HepG2 (cell line): Measurements from ENCODE around the gene HOXA6. TPM values are rescaled to one million over a fixed set of nuclear protein-coding genes. Genes with fewer than 3 reads are reported as not detected.

ENCODE experiments used
- IKZF4 ChIP-seq: sonication (generic); formaldehyde crosslinking; IDR thresholded peaks from 2 replicates; pipeline ENCODE4 v1.5.1; 2020; ENCODE audit warnings: borderline replicate concordance, mild to moderate bottlenecking, low read depth, missing genetic modification reagents; ENCODE audit errors: not compliant biosample characterization
- SCMH1 ChIP-seq: sonication (generic); formaldehyde crosslinking; IDR thresholded peaks from 2 replicates; pipeline ENCODE4 v1.9.0; 2021; ENCODE audit warnings: missing genetic modification reagents, mild to moderate bottlenecking, borderline replicate concordance
- SOX5 ChIP-seq: IDR thresholded peaks from 2 replicates; pipeline ENCODE4 v1.6.1; 2016; ENCODE audit warnings: borderline replicate concordance
- ZKSCAN1 ChIP-seq: fragments of 150-350 bp; IDR thresholded peaks from 2 replicates; pipeline ENCODE4 v1.6.1; 2014; ENCODE audit warnings: low read length
- ZNF430 ChIP-seq: sonication (generic); formaldehyde crosslinking; IDR thresholded peaks from 2 replicates; pipeline ENCODE4 v1.9.0; 2021; ENCODE audit warnings: mild to moderate bottlenecking, missing genetic modification reagents
- ZNF441 ChIP-seq: sonication (generic); formaldehyde crosslinking; IDR thresholded peaks from 2 replicates; pipeline ENCODE4 v1.7.0; 2021; ENCODE audit warnings: missing genetic modification reagents, borderline replicate concordance
- ZNF616 ChIP-seq: sonication (generic); formaldehyde crosslinking; IDR thresholded peaks from 2 replicates; pipeline ENCODE4 v1.5.0; 2020; ENCODE audit warnings: low read depth, mild to moderate bottlenecking, missing genetic modification reagents
- ZNF839 ChIP-seq: sonication (generic); formaldehyde crosslinking; IDR thresholded peaks from 2 replicates; pipeline ENCODE4 v1.4.0; 2020; ENCODE audit warnings: missing genetic modification reagents, mild to moderate bottlenecking, borderline replicate concordance
- polyA plus RNA-seq, 8 experiments: library from polyadenylated mRNA; depleted of rRNA in 3 of 8; stranded (reverse) in 7 of 8; unstranded in 1 of 8; fragments of >200 nt; fragmentation: Illumina TruSeq in 4 of 8; extraction: Trizol in 4 of 8; gene quantifications; 2 replicates each; pipeline versions ENCODE4 v1.2.1 to v1.2.3, GENCODE V29; 2011 to 2016; ENCODE audit warnings: low read depth in 4 of 8, missing spikeins in 1 of 8, mixed read lengths in 1 of 8; ENCODE audit not compliant: insufficient read depth in 1 of 8
- total RNA-seq, 5 experiments: library from RNA; depleted of rRNA; stranded (reverse); fragments of >200 nt; fragmentation: Illumina TruSeq; extraction: Trizol; gene quantifications; 2 replicates each; pipeline ENCODE4 v1.2.3, GENCODE V29; 2016; ENCODE audit warnings: low read depth in 1 of 5
- TF ChIP-seq, protein P1 (sequence below): sonication (generic); formaldehyde crosslinking; IDR thresholded peaks from 2 replicates; pipeline ENCODE4 v1.4.0; 2020; ENCODE audit warnings: mild to moderate bottlenecking, missing genetic modification reagents
- TF ChIP-seq, protein P2 (sequence below): IDR thresholded peaks from 2 replicates; pipeline ENCODE4 v1.6.1; 2018; ENCODE audit warnings: missing genetic modification reagents, mild to moderate bottlenecking, missing compliant biosample characterization
- TF ChIP-seq, protein P3 (sequence below): sonication (generic); formaldehyde crosslinking; IDR thresholded peaks from 2 replicates; pipeline ENCODE4 v1.5.0; 2020; ENCODE audit warnings: mild to moderate bottlenecking, missing genetic modification reagents, borderline replicate concordance
- TF ChIP-seq, protein P4 (sequence below): sonication (generic); formaldehyde crosslinking; IDR thresholded peaks from 2 replicates; pipeline ENCODE4 v1.4.0; 2020; ENCODE audit warnings: mild to moderate bottlenecking, missing genetic modification reagents

Gene HOXA6
- total and polyA plus RNA-seq, 2 of the 13 experiments (the other 11 are each of a cell fraction or from before 2014, with no cell fraction given) = 1.3 to 1.5 TPM

DNA sequence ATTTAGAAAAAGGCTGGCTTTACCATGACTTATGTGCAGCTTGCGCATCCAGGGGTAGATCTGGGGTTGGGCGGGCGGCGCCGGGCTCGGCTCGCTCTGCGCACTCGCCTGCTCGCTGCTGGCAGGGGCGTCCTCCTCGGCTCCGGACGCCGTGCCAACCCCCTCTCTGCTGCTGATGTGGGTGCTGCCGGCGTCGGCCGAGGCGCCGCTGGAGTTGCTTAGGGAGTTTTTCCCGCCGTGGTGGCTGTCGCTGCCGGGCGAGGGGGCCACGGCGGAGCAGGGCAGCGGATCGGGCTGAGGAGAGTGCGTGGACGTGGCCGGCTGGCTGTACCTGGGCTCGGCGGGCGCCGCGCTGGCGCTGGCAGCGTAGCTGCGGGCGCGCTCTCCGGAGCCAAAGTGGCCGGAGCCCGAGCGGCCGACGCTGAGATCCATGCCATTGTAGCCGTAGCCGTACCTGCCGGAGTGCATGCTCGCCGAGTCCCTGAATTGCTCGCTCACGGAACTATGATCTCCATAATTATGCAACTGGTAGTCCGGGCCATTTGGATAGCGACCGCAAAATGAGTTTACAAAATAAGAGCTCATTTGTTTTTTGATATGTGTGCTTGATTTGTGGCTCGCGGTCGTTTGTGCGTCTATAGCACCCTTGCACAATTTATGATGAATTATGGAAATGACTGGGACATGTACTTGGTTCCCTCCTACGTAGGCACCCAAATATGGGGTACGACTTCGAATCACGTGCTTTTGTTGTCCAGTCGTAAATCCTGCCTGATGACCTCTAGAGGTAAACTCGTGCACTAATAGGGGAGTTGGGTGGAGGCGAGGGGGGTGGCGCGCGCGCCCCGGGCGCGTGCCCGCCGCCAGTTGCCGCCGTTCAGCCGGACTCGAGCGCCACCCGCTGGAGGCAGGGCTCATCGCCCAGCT lies 4.3 kb downstream of the HOXA6 start, which contains the start of gene HOXA5 (continued):
- TF ChIP-seq, protein P1, sequence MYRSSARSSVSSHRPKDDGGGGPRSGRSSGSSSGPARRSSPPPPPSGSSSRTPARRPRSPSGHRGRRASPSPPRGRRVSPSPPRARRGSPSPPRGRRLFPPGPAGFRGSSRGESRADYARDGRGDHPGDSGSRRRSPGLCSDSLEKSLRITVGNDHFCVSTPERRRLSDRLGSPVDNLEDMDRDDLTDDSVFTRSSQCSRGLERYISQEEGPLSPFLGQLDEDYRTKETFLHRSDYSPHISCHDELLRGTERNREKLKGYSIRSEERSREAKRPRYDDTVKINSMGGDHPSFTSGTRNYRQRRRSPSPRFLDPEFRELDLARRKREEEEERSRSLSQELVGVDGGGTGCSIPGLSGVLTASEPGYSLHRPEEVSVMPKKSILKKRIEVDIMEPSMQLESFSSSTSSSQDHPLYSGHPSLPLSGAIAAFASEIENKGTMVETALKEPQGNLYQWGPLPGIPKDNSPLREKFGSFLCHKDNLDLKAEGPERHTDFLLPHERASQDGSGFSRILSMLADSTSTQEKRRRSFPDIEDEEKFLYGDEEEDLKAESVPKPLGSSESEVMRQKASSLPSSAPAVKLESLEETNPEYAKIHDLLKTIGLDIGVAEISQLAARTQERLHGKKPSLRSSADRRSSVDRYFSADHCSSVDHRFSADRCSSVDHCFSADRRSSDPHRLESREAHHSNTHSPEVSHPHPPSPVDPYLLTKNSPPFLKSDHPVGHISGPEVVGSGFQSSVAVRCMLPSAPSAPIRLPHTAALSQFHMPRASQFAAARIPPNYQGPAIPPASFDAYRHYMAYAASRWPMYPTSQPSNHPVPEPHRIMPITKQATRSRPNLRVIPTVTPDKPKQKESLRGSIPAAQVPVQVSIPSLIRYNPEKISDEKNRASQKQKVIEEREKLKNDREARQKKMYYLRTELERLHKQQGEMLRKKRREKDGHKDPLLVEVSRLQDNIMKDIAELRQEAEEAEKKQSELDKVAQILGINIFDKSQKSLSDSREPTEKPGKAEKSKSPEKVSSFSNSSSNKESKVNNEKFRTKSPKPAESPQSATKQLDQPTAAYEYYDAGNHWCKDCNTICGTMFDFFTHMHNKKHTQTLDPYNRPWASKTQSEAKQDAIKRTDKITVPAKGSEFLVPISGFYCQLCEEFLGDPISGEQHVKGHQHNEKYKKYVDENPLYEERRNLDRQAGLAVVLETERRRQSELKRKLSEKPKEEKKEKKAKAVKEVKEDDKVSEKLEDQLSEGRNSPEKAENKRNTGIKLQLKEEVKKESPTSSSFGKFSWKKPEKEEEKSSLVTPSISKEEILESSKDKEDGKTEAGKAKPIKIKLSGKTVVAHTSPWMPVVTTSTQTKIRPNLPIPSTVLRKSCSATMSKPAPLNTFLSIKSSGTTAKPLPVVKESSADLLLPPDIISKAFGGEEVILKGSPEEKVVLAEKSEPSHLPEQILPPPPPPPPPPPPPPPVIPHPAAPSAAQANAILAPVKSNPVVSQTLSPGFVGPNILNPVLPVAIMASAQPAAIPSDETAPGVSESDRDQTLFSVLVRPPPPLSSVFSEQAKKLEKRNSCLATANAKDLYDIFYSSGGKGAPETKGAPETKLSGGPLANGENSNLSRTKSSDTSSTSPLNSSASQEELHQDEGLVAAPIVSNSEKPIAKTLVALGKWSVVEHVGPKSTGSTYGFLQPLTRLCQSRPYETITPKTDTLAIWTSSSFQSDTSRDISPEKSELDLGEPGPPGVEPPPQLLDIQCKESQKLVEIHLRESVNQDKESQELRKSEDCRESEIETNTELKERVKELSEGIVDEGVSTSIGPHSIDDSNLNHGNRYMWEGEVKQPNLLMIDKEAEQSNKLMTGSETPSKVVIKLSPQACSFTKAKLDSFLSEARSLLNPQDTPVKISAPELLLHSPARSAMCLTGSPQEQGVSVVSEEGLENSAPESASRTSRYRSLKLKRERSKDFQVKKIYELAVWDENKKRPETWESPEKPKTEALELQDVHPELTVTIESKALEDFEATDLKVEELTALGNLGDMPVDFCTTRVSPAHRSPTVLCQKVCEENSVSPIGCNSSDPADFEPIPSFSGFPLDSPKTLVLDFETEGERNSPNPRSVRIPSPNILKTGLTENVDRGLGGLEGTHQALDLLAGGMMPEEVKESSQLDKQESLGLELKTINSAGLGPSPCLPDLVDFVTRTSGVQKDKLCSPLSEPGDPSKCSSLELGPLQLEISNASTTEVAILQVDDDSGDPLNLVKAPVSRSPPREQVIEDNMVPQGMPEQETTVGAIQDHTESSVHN (CRISPR knock-in tag) = no peak
- TF ChIP-seq SCMH1 (CRISPR knock-in tag) = no peak
- TF ChIP-seq ZNF839 (CRISPR knock-in tag) = no peak
- TF ChIP-seq, protein P2, sequence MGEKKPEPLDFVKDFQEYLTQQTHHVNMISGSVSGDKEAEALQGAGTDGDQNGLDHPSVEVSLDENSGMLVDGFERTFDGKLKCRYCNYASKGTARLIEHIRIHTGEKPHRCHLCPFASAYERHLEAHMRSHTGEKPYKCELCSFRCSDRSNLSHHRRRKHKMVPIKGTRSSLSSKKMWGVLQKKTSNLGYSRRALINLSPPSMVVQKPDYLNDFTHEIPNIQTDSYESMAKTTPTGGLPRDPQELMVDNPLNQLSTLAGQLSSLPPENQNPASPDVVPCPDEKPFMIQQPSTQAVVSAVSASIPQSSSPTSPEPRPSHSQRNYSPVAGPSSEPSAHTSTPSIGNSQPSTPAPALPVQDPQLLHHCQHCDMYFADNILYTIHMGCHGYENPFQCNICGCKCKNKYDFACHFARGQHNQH (CRISPR knock-in tag) = no peak
- TF ChIP-seq ZKSCAN1 = no peak
- TF ChIP-seq SOX5 (CRISPR knock-in tag) = no peak
- no peak for TF ChIP-seq ZNF616 (CRISPR knock-in tag)
- TF ChIP-seq, protein P3, sequence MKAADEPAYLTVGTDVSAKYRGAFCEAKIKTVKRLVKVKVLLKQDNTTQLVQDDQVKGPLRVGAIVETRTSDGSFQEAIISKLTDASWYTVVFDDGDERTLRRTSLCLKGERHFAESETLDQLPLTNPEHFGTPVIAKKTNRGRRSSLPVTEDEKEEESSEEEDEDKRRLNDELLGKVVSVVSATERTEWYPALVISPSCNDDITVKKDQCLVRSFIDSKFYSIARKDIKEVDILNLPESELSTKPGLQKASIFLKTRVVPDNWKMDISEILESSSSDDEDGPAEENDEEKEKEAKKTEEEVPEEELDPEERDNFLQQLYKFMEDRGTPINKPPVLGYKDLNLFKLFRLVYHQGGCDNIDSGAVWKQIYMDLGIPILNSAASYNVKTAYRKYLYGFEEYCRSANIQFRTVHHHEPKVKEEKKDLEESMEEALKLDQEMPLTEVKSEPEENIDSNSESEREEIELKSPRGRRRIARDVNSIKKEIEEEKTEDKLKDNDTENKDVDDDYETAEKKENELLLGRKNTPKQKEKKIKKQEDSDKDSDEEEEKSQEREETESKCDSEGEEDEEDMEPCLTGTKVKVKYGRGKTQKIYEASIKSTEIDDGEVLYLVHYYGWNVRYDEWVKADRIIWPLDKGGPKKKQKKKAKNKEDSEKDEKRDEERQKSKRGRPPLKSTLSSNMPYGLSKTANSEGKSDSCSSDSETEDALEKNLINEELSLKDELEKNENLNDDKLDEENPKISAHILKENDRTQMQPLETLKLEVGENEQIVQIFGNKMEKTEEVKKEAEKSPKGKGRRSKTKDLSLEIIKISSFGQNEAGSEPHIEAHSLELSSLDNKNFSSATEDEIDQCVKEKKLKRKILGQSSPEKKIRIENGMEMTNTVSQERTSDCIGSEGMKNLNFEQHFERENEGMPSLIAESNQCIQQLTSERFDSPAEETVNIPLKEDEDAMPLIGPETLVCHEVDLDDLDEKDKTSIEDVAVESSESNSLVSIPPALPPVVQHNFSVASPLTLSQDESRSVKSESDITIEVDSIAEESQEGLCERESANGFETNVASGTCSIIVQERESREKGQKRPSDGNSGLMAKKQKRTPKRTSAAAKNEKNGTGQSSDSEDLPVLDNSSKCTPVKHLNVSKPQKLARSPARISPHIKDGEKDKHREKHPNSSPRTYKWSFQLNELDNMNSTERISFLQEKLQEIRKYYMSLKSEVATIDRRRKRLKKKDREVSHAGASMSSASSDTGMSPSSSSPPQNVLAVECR (CRISPR knock-in tag) = peak; percentile 52; the same call in 1 of the 2 replicates
- TF ChIP-seq ZNF441 (CRISPR knock-in tag) = no peak
- TF ChIP-seq ZNF430 (CRISPR knock-in tag) = no peak; the same call in 1 of the 2 replicates
- TF ChIP-seq IKZF4 = no peak
- TF ChIP-seq, protein P4, sequence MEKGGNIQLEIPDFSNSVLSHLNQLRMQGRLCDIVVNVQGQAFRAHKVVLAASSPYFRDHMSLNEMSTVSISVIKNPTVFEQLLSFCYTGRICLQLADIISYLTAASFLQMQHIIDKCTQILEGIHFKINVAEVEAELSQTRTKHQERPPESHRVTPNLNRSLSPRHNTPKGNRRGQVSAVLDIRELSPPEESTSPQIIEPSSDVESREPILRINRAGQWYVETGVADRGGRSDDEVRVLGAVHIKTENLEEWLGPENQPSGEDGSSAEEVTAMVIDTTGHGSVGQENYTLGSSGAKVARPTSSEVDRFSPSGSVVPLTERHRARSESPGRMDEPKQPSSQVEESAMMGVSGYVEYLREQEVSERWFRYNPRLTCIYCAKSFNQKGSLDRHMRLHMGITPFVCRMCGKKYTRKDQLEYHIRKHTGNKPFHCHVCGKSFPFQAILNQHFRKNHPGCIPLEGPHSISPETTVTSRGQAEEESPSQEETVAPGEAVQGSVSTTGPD (CRISPR knock-in tag) = no peak
